IPS-18a (cell line): ENCODE results near the gene ABCG1.

Source experiments
- H3K27ac ChIP-seq: one replicate; pipeline ENCODE4 v1.5.1; 2013; ENCODE audit warnings: low read length
- H3K27me3 ChIP-seq: one replicate; pipeline ENCODE4 v1.6.1; 2013; ENCODE audit warnings: mild to moderate bottlenecking, low read length; ENCODE audit not compliant: control insufficient read depth, insufficient read depth
- H3K36me3 ChIP-seq: one replicate; pipeline ENCODE4 v1.6.1; 2013; ENCODE audit warnings: low read depth, low read length; ENCODE audit not compliant: control insufficient read depth
- H3K4me1 ChIP-seq: one replicate; pipeline ENCODE4 v1.6.1; 2013; ENCODE audit warnings: low read depth, low read length; ENCODE audit not compliant: control insufficient read depth
- H3K4me3 ChIP-seq: one replicate; pipeline ENCODE4 v1.5.1; 2013; ENCODE audit warnings: low read length
- H3K9ac ChIP-seq: one replicate; pipeline ENCODE4 v1.6.1; 2013; ENCODE audit warnings: mild to moderate bottlenecking, low read length, moderate library complexity
- H3K9me3 ChIP-seq: one replicate; pipeline ENCODE4 v1.6.1; 2013; ENCODE audit warnings: low read depth, low read length; ENCODE audit not compliant: control insufficient read depth

Gene ABCG1

DNA sequence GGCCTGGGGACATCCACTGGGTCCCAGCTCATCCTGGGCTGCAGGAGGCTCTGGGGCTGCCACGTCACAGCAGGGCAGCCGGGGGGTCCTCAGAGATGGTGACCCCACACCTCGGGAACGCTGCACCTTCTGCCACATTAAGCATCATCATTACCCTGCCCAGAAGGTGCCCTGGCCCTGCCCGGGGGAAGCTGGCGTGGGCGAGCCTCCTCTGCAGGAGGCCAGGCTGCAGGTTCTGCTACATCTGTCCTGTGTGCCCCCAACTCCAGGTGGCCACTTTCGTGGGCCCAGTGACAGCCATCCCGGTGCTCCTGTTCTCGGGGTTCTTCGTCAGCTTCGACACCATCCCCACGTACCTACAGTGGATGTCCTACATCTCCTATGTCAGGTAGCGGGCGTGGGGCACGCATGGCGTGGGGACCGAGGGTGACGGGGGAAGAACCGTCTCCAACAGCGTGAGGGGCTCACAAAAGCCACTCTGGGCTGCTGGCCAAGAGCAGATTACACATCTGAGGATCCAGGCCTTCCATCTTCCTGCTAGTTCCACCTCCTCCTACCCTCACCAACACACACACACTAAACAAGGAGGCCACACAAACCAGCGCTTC, 75.4 kb downstream of the ABCG1 start:
- no peak overlapping the region for H3K4me3 ChIP-seq
- peaks cover 3% of the 10 kb centered on the region for H3K4me1 ChIP-seq
- no peak overlapping the region for H3K27ac ChIP-seq
- no peak overlapping the region for H3K9ac ChIP-seq
- no peaks in the 10 kb centered on the region for H3K27me3 ChIP-seq
- H3K36me3 ChIP-seq: no peaks in the 10 kb centered on the region
- H3K9me3 ChIP-seq: no peaks in the 10 kb centered on the region

DNA sequence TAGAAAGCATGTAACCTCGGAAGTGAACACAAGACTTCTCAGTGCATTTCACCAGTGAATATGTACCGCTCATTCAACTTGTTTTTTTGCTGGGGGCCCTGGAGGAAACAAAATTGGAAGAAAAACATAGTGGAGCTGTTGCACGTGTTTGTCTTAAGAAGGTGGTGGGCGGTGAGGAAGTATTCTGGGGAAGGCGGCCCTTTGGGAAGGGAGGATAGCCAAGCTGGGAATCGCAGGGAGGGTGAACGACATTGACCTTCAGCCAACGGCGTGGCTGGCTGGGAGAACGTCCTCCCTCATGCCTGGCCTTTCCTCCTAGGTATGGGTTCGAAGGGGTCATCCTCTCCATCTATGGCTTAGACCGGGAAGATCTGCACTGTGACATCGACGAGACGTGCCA, 76.9 kb downstream of the ABCG1 start:
- H3K27me3 ChIP-seq: no peaks in the 10 kb centered on the region
- H3K27ac ChIP-seq: no peak overlapping the region
- H3K4me1 ChIP-seq: peaks cover 3% of the 10 kb centered on the region

DNA sequence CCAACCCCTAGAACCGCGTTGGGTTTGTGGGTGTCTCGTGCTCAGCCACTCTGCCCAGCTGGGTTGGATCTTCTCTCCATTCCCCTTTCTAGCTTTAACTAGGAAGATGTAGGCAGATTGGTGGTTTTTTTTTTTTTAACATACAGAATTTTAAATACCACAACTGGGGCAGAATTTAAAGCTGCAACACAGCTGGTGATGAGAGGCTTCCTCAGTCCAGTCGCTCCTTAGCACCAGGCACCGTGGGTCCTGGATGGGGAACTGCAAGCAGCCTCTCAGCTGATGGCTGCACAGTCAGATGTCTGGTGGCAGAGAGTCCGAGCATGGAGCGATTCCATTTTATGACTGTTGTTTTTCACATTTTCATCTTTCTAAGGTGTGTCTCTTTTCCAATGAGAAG, 77.6 kb downstream of the ABCG1 start:
- Histone ChIP-seq H3K9ac (no peak overlapping the region), H3K27me3 (no peaks in the 10 kb centered on the region), H3K4me1 (peaks cover 3% of the 10 kb centered on the region), H3K27ac (no peak overlapping the region), H3K36me3 (no peaks in the 10 kb centered on the region), H3K9me3 (no peaks in the 10 kb centered on the region), H3K4me3 (no peak overlapping the region)

More for the DNA sequence above, 76.9 kb downstream of the ABCG1 start:
- Histone ChIP-seq H3K9me3 (no peaks in the 10 kb centered on the region), H3K4me3 (no peak overlapping the region), H3K9ac (no peak overlapping the region), H3K36me3 (no peaks in the 10 kb centered on the region)

DNA sequence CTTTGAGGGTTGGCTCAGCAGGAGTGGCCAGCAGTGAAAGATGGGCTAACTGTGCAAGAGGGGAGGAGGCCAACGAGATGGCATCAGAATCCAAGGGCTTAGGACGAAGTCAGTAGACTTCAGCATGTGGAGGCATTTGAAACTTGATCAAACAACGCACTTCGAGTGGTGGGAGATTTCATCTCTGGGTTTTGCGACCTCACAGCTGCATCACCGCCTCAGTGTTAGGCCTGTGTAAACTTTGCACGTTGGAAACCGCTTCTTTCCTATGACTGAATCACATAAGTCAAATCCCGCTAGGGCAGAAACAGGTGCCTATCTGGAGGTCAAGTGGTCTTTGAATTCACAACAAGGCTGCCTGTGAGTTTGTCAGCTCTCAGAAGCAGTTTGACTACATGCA, 78.4 kb downstream of the ABCG1 start:
- H3K36me3 ChIP-seq: no peaks in the 10 kb centered on the region
- H3K9me3 ChIP-seq: no peaks in the 10 kb centered on the region
- no peaks in the 10 kb centered on the region for H3K27me3 ChIP-seq
- peaks cover 3% of the 10 kb centered on the region for H3K4me1 ChIP-seq
- no peak overlapping the region for H3K4me3 ChIP-seq
- H3K27ac ChIP-seq: no peak overlapping the region
- H3K9ac ChIP-seq: no peak overlapping the region

DNA sequence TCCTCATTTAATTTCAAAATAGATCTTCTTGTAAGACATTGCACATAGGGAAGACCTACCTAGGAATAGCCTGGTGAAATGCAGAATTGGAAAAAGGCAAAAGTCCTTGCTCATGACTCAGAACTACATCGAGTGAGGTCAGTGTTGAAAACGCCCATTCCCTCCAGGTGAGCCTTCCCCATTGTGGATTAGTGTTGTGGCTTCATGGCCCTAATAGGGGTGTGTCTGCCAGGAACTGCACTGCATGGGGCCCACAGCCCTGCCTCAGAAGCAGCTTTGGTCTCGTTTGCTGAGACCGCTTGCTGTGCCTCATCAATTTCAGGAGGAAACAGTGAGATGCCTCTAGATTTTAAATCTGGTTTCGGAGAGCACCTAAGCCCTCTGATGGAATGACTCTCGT, 79.3 kb downstream of the ABCG1 start:
- Histone ChIP-seq H3K36me3 (no peaks in the 10 kb centered on the region), H3K4me1 (peaks cover 3% of the 10 kb centered on the region), H3K27ac (no peak overlapping the region), H3K27me3 (no peaks in the 10 kb centered on the region), H3K4me3 (no peak overlapping the region), H3K9ac (no peak overlapping the region), H3K9me3 (no peaks in the 10 kb centered on the region)

DNA sequence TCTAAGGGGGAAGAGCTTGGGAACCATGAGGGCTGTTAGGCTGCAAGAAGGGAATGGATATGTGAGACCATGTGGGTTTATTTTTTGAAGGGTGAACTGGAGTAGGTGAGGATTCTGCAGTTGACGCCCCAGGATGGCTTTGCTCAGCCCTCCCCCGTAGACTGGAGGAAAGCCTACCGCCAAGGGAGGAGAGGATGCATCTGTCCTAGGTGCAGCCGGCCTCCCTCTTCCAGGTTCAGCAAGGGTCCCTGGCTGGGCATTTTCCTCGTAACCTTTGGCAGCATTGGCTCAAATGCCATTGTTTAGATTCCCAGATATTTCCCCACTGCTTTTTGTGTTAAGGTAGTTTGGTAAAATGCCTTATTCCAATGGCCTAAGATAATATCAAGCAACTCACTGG, 79.7 kb downstream of the ABCG1 start:
- no peak overlapping the region for H3K4me3 ChIP-seq
- H3K27ac ChIP-seq: no peak overlapping the region
- H3K9ac ChIP-seq: no peak overlapping the region
- peaks cover 3% of the 10 kb centered on the region for H3K4me1 ChIP-seq
- no peaks in the 10 kb centered on the region for H3K27me3 ChIP-seq
- no peaks in the 10 kb centered on the region for H3K9me3 ChIP-seq
- H3K36me3 ChIP-seq: no peaks in the 10 kb centered on the region

DNA sequence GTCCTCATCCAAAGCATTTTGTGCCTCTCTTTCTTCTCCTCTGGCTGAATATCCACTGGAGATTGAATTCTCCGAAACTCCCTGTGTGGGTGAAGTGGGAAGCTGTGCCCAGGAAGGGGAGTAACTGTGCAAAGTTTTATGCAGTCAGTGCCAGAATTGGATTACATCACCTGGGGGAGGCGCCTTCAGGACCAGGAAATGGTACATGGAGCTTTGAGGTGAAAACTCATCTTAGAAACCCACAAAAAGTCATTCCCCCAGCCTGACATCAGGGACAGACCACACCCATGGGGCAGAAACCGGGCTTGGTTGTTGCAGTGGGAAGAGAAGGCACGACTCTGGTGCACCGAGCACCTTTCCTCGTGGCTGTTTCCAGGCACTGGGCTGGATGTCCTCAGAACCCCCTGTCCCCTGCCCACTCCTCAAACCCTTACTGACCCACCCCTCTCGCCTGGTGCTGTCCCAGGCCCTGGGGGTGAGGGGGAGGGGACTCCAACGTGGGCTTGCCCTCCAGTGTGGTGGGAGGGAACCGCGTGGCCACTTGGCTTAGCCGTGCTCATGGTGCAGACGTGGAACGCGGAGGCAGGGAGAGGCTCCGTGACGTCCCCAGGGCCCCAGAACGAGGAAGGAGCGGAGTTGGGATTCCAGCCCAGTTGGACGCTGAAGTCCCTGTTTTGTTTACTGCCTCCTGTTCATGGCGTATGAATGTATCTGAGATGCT, 80.5 kb downstream of the ABCG1 start:
- Histone ChIP-seq H3K36me3 (no peaks in the 10 kb centered on the region), H3K9me3 (no peaks in the 10 kb centered on the region), H3K4me3 (no peak overlapping the region), H3K27me3 (no peaks in the 10 kb centered on the region), H3K9ac (no peak overlapping the region), H3K4me1 (peaks cover 3% of the 10 kb centered on the region), H3K27ac (no peak overlapping the region)

DNA sequence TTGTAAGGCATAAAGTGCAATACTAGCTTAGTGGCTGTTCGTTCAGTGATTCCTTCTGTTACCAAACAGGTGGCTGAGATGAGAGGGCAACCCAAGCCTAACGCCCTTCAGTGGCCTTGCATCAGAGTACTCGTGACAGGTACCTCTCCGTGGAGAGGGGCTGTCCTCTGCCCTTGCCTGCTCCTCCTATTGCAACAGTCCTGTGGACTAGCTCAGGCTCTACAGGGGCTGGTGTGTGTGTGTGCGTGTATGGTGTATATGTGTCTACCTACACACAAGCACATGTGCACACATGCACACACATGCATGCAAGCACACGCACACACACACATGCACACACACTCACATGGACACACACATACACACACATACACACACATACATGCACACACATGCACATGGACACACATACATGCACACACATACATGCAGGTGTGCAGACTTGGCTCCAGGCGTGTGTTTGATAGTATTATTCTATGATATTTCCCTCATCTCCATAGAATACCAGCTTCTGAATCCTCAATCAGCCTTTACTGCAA, 81.2 kb downstream of the ABCG1 start:
- Histone ChIP-seq H3K4me3 (no peak overlapping the region), H3K27me3 (no peaks in the 10 kb centered on the region)

DNA sequence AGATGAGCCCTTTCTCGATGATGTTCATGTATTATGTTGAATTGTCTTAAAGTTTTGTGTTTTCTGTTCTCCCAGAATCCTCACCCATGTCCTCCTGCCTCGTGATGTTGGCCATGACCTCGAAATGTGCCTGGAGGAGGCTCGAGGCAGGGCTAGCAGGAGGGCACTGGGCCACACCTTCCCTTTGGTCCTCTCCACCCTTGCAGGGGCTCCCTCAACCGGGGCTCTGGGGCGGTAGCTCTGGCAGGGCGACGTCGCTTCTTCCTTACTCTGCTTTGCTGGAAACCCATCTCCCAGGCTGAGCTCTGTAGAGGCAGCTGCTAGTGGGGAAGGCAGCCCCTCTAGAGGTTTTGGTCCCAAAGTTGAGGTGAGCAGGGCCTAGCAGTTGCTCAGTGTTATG, 82.0 kb downstream of the ABCG1 start:
- Histone ChIP-seq H3K36me3 (no peaks in the 10 kb centered on the region), H3K27me3 (no peaks in the 10 kb centered on the region), H3K9me3 (no peaks in the 10 kb centered on the region), H3K27ac (no peak overlapping the region), H3K4me3 (no peak overlapping the region), H3K9ac (no peak overlapping the region), H3K4me1 (peaks cover 3% of the 10 kb centered on the region)

More for the DNA sequence above, 81.2 kb downstream of the ABCG1 start:
- Histone ChIP-seq H3K4me1 (peaks cover 3% of the 10 kb centered on the region), H3K9me3 (no peaks in the 10 kb centered on the region), H3K9ac (no peak overlapping the region), H3K27ac (no peak overlapping the region), H3K36me3 (no peaks in the 10 kb centered on the region)

DNA sequence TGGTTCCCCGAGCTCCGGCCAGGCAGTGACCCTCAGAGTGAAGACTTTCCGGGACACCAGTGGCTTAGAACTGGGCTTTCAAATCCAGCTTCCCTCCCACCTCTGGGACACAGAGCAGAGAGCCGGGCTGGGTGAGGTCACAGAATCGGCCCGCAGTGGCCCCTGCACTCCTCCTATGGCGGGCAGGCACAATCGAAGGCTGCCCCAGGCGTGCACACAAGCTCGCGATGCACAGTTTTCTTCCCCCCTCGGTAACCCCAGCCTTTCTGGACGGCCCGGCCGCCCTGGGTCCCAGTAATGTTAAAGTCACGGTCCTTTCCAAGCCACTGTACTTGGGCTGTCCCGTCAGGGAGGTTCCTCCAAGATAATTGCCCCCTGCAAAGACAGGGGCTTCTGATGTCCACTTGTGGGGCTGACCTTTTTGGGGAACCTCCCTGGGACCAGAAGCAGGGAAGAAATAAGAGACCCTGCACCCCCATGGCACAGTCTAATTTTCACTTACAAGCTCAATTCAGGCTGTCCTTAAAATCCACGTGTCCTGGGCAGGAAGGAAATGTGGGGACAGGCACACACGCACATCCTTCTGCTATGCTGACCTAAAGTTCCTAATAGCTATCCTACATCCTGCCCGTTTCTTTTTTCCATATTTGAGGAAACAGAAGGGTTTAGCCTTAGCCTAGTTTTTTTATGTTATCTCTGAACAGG, 82.6 kb downstream of the ABCG1 start:
- Histone ChIP-seq H3K27ac (no peak overlapping the region), H3K9me3 (no peaks in the 10 kb centered on the region), H3K4me1 (peaks cover 3% of the 10 kb centered on the region), H3K4me3 (no peak overlapping the region), H3K27me3 (no peaks in the 10 kb centered on the region), H3K36me3 (no peaks in the 10 kb centered on the region), H3K9ac (no peak overlapping the region)

DNA sequence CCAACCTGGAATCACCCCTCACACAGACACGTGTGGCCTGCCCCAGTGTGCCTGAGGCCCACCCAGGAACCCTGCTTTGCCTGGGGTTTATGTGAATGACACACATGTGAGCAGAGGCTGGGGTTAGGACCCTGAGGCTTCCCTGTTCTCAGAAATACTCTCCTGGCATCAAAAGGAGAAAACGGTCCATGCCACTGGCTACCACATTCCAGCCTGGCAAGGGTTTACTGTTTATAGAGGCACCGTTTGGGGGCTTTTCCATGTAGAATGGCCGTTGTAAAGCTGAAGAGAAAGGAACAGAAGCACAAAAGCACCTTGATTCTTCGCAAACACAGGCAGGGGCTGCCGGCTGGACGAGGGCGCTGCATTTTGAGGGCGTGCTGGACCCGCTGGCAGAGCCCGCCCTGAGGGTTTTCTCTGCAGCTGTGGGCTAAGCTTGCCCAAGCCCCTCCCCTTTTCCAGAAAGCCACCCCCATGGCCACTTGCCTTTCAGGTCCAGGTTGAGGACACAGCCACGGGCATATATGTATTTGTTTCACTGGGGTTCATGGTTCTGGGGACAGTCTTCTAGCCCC, 83.2 kb downstream of the ABCG1 start:
- Histone ChIP-seq H3K36me3 (no peaks in the 10 kb centered on the region), H3K27me3 (no peaks in the 10 kb centered on the region), H3K4me1 (peaks cover 3% of the 10 kb centered on the region), H3K4me3 (no peak overlapping the region), H3K9ac (no peak overlapping the region), H3K27ac (no peak overlapping the region), H3K9me3 (no peaks in the 10 kb centered on the region)
